K562 (cell line): ENCODE measurements around the gene PDCL3. TPM values are rescaled to one million over a fixed set of nuclear protein-coding genes. Genes with fewer than 3 reads are reported as not detected.

ENCODE experiments used
- NR2C1 ChIP-seq, 2 experiments: fragments of 450-650 bp; IDR thresholded peaks; 2 replicates each; pipeline ENCODE4 v1.6.1; 2017; ENCODE audit warnings: mild to moderate bottlenecking in 2 of 2, antibody characterized with exemption in 1 of 2, inconsistent platforms in 1 of 2, missing compliant biosample characterization in 1 of 2, missing genetic modification characterization in 1 of 2
- NR2C2 ChIP-seq, 2 experiments: fragments of 200-800 bp in 1 of 2; sonication (Bioruptor generic) in 1 of 2; sonication (generic) in 1 of 2; formaldehyde crosslinking in 1 of 2; IDR thresholded peaks; 2 replicates each; pipeline versions ENCODE4 v1.6.1 to v1.8.0; 2016 to 2022; ENCODE audit warnings: mild to moderate bottlenecking in 1 of 2, missing compliant biosample characterization in 1 of 2, missing genetic modification characterization in 1 of 2, missing genetic modification reagents in 1 of 2
- polyA plus RNA-seq, 8 experiments: library from polyadenylated mRNA; depleted of rRNA in 4 of 8; stranded (reverse) in 5 of 8; unstranded in 3 of 8; fragments of >200 nt; fragmentation: Nextera tagmentation in 2 of 8; fragmentation: Illumina TruSeq in 1 of 8; extraction: Ambion mirVana in 2 of 8; extraction: Trizol in 1 of 8; gene quantifications; 2 replicates each; pipeline versions ENCODE4 v1.2.1 to v1.2.3, GENCODE V29; 2011 to 2014; ENCODE audit warnings: inconsistent platforms in 1 of 8, missing spikeins in 1 of 8
- total RNA-seq, 7 experiments: library from RNA; depleted of rRNA in 6 of 7; stranded (reverse); fragments of >200 nt in 6 of 7; fragmentation: Illumina TruSeq in 2 of 7; extraction: Trizol in 2 of 7; gene quantifications; 2 replicates each; pipeline versions ENCODE4 v1.2.1 to v1.2.3, GENCODE V29; 2011 to 2021; ENCODE audit warnings: low replicate concordance in 1 of 7
- TF ChIP-seq, protein P1 (sequence below): sonication (generic); formaldehyde crosslinking; IDR thresholded peaks from 2 replicates; pipeline ENCODE4 v1.8.1; 2023; ENCODE audit warnings: mild to moderate bottlenecking, missing genetic modification reagents
- TF ChIP-seq, protein P2 (sequence below): fragments of 450-650 bp; IDR thresholded peaks from 2 replicates; pipeline ENCODE4 v1.6.1; 2018; ENCODE audit not compliant: partially characterized antibody

PDCL3 gene
- total and polyA plus RNA-seq, 9 of the 15 experiments (the other 6 are each of a cell fraction or from before 2014, with no cell fraction given), result 16.6 to 76.7 (median 26.9) TPM

DNA sequence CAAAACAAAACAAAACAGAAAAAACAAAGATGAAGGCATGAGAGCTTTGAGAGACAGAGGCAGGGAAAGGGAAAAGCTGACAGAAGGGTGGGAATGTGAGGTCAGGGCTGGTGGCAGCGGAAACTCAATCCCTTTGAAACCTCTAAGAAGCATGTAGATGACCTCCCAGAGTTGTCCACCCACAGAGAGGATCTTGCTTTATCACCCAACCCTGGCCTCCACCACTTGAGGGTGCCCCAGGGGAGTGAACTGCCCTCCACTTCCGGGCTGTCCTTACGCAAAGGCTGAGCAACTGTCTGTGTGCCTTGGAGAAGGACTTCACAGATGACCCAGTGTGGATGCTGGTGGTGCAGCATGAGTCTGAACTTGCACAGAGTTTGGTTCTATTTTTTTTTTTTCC, 26.7 kb downstream of the PDCL3 start (continued):
- TF ChIP-seq NR2C1 (IDR thresholded peaks at IDR 0.05) (no peak), NR2C1 (tag; IDR thresholded peaks at IDR 0.05) (0 out of 2 replicates have a peak, but pooled peaks have one; percentile 26), NR2C2 (CRISPR knock-in tag; IDR thresholded peaks at IDR 0.05) (no peak), NR2C2 (tag; IDR thresholded peaks at IDR 0.05) (0 out of 2 replicates have a peak, but pooled peaks have one; percentile 38)
- TF ChIP-seq, protein P1, sequence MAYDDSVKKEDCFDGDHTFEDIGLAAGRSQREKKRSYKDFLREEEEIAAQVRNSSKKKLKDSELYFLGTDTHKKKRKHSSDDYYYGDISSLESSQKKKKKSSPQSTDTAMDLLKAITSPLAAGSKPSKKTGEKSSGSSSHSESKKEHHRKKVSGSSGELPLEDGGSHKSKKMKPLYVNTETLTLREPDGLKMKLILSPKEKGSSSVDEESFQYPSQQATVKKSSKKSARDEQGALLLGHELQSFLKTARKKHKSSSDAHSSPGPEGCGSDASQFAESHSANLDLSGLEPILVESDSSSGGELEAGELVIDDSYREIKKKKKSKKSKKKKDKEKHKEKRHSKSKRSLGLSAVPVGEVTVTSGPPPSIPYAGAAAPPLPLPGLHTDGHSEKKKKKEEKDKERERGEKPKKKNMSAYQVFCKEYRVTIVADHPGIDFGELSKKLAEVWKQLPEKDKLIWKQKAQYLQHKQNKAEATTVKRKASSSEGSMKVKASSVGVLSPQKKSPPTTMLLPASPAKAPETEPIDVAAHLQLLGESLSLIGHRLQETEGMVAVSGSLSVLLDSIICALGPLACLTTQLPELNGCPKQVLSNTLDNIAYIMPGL, result no peak
- TF ChIP-seq, protein P2, sequence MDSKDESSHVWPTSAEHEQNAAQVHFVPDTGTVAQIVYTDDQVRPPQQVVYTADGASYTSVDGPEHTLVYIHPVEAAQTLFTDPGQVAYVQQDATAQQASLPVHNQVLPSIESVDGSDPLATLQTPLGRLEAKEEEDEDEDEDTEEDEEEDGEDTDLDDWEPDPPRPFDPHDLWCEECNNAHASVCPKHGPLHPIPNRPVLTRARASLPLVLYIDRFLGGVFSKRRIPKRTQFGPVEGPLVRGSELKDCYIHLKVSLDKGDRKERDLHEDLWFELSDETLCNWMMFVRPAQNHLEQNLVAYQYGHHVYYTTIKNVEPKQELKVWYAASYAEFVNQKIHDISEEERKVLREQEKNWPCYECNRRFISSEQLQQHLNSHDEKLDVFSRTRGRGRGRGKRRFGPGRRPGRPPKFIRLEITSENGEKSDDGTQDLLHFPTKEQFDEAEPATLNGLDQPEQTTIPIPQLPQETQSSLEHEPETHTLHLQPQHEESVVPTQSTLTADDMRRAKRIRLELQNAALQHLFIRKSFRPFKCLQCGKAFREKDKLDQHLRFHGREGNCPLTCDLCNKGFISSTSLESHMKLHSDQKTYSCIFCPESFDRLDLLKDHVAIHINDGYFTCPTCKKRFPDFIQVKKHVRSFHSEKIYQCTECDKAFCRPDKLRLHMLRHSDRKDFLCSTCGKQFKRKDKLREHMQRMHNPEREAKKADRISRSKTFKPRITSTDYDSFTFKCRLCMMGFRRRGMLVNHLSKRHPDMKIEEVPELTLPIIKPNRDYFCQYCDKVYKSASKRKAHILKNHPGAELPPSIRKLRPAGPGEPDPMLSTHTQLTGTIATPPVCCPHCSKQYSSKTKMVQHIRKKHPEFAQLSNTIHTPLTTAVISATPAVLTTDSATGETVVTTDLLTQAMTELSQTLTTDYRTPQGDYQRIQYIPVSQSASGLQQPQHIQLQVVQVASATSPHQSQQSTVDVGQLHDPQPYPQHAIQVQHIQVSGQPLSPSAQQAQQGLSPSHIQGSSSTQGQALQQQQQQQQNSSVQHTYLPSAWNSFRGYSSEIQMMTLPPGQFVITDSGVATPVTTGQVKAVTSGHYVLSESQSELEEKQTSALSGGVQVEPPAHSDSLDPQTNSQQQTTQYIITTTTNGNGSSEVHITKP, result peak; percentile 73
